ENCODE results near the gene SRPRB.

SRPRB gene

GRCh38 chr3:133805702-133806475, at the start of gene SRPRB:
SRPRB (plus strand) TSS chr3:133805815; CDS start chr3:133805849, 34 bp downstream.
- DNase-seq (ENCODE audit: low read depth, low spot score) = peak; percentile 82

- no peak for DNase-seq (ENCODE audit: low read depth, low spot score)
Observed at GRCh38 chr3:133756716-133757694, 48.6 kb upstream of the SRPRB start.

- DNase-seq (ENCODE audit: low read depth, low spot score) = no peak
Observed at GRCh38 chr3:133757701-133758567, 47.7 kb upstream of the SRPRB start.

GRCh38 chr3:133758568-133758928, 47.1 kb upstream of the SRPRB start:
- no peak for DNase-seq (ENCODE audit: low read depth, low spot score)

- DNase-seq (ENCODE audit: low read depth, low spot score) = no peak
Observed at GRCh38 chr3:133758964-133759739, 46.5 kb upstream of the SRPRB start.

- DNase-seq (ENCODE audit: low read depth, low spot score) = no peak
Observed at GRCh38 chr3:133759740-133760305, 45.8 kb upstream of the SRPRB start.

GRCh38 chr3:133760916-133761315, 44.7 kb upstream of the SRPRB start:
- no peak for DNase-seq (ENCODE audit: low read depth, low spot score)

GRCh38 chr3:133761605-133762484, 43.8 kb upstream of the SRPRB start:
- no peak for DNase-seq (ENCODE audit: low read depth, low spot score)

GRCh38 chr3:133762539-133762938, 43.1 kb upstream of the SRPRB start:
- DNase-seq (ENCODE audit: low read depth, low spot score) = no peak

GRCh38 chr3:133763797-133764683, 41.6 kb upstream of the SRPRB start:
- no peak for DNase-seq (ENCODE audit: low read depth, low spot score)

GRCh38 chr3:133765256-133765655, 40.4 kb upstream of the SRPRB start:
- DNase-seq (ENCODE audit: low read depth, low spot score) = no peak

GRCh38 chr3:133767607-133768006, 38.0 kb upstream of the SRPRB start:
- no peak for DNase-seq (ENCODE audit: low read depth, low spot score)

GRCh38 chr3:133769536-133769935, 36.1 kb upstream of the SRPRB start:
- no peak for DNase-seq (ENCODE audit: low read depth, low spot score)

GRCh38 chr3:133773732-133774131, 31.9 kb upstream of the SRPRB start:
- DNase-seq (ENCODE audit: low read depth, low spot score) = no peak

- DNase-seq (ENCODE audit: low read depth, low spot score) = no peak
Observed at GRCh38 chr3:133775309-133775708, 30.3 kb upstream of the SRPRB start.

GRCh38 chr3:133775835-133776234, 29.8 kb upstream of the SRPRB start:
- no peak for DNase-seq (ENCODE audit: low read depth, low spot score)

GRCh38 chr3:133776794-133777438, 28.7 kb upstream of the SRPRB start:
- no peak for DNase-seq (ENCODE audit: low read depth, low spot score)
